ENCODE measurements around the gene EYS.
"Not testable (repeated sequence)": the region's sequence is repeated elsewhere in the genome, so short reads cannot be mapped to it uniquely, and the experiment has no call there.

Gene EYS

DNA sequence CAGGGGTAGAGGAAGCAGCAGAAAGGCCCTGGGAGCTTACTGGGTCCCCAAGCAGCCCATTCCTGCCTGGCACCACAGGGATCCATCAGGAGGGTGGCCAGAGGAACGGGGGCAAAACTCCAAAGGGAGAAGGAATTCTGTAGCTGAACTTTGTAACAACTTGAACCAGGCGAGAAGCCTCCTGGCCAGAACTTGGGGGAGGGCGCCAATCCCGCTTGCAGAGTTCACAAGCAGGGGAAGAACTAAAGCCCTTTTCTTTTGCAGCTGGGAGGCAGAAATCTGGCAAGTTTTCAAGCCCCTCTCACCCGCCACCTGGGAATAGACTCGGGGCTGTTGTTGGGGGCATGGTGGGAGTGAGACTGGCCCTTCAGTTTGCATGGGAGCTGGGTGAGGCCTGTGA lies 1882.3 kb downstream of the EYS start:
- no peak for DNase-seq (ENCODE audit: low read depth in 3 of 3)

GRCh38 chr6:63821442-63821841 lies 1885.6 kb downstream of the EYS start:
- no peak for DNase-seq (ENCODE audit: low read depth in 3 of 3)

DNA sequence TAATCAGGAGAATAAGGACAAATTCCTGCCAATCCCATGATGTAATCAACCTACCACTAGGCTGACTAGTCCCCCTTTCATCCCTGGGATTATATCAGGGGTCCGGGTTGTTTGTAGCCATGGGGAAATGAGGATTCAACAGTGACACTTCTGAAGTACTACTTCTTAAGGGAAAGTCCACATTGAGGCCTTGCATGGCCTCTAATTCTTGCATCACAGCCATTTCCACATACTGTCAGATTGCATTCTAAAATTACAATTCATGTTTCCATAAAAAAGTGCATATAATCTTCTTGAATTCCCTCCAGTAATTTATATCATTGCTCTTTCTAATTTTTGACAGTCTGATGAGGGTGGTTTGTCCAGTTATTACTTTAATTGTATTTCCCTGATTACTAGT lies 1887.2 kb downstream of the EYS start:
- DNase-seq (ENCODE audit: low read depth in 3 of 3) = no peak

DNA sequence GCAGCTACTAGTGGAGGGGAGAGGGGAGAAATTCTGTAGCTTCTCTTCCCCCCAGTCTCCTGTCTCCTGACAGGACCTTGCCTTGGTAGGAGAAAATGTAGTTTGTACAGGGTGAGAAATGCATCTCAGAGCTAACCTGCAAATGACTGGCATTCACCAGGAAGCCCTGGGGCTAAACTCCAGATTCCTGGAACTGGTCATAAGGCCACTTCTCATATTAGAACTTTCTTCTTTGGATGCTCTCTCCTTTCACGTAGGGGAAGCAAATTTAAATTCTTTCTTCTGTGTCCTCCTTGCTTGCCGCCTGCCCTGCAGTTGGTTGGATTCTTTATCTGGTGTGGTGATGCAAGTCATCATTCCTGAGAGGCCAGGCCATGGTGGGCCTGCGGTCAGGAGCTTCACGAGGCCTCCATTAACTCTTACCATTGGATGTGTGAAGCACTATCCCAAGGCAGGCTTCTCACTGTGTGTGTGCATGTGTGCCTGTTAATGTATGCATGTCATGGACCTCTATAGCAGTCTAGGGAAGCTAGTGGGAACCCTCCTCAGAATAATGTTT lies 1889.5 kb downstream of the EYS start:
- no peak for DNase-seq (ENCODE audit: low read depth in 3 of 3)

DNA sequence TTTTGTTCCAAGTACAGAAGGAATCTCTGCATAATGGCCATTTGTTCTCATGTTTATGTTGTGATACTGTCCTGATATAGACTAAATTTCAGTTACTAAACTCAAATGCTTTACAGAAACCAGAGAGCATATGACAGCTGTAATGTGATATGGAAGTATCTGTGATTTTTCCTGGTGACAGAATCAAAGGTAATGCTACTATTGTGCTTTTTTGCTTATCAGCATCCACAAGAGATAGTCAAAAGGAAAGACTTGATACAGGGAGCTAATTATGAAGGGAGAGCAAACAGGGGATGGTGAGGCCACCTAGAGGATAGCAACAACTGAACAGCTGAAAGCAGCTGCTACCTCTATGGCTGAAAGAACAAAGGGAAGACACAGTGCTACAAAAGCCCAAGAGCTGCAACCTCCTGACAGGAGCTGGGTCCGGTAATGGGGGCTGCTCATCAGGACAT lies 1890.0 kb downstream of the EYS start:
- no peak for DNase-seq (ENCODE audit: low read depth in 3 of 3)

DNA sequence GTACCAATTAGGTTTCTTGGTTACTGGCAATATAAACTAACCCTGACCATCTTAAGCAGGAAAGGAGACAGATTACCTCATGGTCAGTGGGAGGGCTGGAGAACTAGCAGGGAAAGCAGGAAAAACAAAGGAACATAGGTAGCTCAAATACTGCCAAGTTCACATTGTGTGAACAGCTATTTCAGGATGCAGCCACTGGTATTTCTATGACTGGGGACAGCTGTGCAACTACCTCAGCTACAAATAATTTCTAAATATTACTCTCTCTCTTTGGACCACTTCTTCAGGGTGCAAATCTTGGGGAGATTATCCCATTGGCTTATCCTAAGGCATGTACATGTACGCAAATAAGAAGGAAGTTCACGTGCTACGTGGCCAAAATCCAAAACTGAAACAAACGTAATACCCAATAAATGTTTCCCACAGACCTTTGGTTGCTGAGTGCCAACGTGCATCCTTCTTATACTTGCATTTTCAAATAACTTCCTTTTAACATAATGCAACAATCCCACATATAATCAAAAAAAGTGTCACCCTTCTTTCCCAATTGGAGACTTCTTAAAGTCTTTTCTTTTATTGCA lies 1890.5 kb downstream of the EYS start:
- DNase-seq (ENCODE audit: low read depth in 3 of 3) = no peak

- DNase-seq (ENCODE audit: low read depth in 3 of 3) = no peak
Measured at GRCh38 chr6:63814459-63814858, 1892.6 kb downstream of the EYS start.

DNA sequence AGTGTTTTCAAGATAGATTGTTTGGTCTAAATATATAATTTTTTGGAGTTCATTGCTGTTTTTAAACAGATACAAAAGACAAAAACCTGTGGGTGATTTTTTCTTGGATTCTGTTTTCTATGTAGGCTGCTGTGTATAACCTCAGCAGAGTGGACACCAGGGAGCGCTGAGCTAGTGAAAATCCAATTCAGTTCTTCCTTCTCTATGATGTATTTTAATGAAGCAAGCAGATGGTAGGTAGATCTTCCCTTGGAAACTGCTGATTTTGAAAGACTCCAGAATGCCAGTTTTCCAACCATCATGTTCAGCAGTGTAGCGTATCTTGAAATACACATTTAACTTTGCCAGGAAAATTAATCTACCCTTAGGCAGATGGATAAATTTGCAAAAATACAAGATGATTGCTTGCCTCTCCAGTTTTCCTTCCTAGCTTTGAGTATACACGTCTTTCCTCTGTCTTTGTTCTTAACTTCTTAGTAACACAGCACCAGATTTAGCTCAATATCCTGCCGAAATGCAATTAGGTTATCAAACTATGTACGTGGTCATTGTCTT lies 1893.4 kb downstream of the EYS start:
- no peak for DNase-seq (ENCODE audit: low read depth in 3 of 3)

GRCh38 chr6:63808576-63808975 lies 1898.5 kb downstream of the EYS start:
- DNase-seq (ENCODE audit: low read depth in 3 of 3) = no peak

- DNase-seq (ENCODE audit: low read depth in 3 of 3) = no peak
Measured at GRCh38 chr6:63807056-63807455, 1900.0 kb downstream of the EYS start.

- DNase-seq (ENCODE audit: low read depth in 3 of 3) = no peak
Measured at GRCh38 chr6:63806573-63806913, 1900.5 kb downstream of the EYS start.

DNA sequence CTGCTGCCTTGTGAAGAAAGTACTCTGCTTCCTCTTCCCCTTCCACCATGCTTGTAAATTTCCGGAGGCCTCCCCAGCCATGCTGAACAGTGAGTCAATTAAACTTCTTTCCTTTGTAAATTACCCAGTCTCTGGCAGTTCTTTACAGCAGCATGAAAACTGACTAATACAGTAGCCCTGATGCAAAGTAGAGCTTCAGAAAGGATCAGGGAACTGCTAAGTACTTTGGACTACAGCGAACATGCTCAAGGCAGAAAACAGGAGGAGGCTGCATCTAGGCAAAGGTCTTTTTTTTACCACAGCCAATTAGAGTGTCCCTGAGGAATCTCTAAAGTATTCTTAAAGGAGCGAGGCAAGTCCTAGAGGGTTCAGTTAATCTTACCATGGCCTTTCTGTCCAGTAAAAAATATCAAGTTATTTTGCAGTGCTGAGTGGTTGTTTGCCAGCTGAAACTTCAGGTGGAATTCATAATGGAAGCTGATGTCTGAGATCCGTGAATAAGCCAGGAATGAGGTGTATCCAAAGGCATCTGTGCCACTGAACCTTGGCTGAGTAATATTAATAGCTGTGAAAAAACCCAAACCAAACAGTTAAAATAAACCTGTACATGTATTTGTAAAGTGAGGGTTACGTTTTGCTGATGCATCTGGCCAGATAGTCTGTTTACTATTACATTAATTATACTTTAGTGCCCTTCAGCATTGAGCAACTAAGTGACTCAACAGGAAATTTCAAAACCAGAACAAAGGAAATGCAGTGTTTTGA lies 1901.0 kb downstream of the EYS start:
- no peak for DNase-seq (ENCODE audit: low read depth in 3 of 3)

- no peak for DNase-seq (ENCODE audit: low read depth in 3 of 3)
Measured at GRCh38 chr6:63805345-63805744, 1901.7 kb downstream of the EYS start.

- DNase-seq (ENCODE audit: low read depth in 3 of 3) = no peak
Measured at GRCh38 chr6:63804381-63804956, 1902.6 kb downstream of the EYS start.

DNA sequence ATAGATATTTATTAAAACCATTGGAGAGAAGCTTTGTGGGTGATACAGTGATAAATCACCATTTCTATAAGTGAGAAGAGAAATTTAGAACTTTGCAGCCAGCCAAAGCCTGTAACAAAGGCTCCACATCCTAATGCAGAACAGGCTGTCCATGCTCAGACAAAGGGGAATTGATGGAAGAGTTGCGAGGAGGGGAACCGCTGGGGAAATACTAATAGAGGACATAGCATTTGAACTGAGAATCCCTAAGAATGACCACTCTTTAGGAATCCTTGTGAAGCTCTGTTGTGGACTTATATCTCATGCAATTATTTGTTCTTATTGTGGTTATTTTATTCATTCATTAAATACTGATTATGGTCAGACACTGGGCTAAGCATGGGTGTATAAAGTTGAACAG lies 1903.7 kb downstream of the EYS start:
- DNase-seq (ENCODE audit: low read depth in 3 of 3) = no peak

- no peak for DNase-seq (ENCODE audit: low read depth in 3 of 3)
Measured at GRCh38 chr6:63802606-63803206, 1904.3 kb downstream of the EYS start.

- not testable (repeated sequence) for DNase-seq (ENCODE audit: low read depth in 3 of 3)
Measured at GRCh38 chr6:63800386-63800785, 1906.6 kb downstream of the EYS start.

DNA sequence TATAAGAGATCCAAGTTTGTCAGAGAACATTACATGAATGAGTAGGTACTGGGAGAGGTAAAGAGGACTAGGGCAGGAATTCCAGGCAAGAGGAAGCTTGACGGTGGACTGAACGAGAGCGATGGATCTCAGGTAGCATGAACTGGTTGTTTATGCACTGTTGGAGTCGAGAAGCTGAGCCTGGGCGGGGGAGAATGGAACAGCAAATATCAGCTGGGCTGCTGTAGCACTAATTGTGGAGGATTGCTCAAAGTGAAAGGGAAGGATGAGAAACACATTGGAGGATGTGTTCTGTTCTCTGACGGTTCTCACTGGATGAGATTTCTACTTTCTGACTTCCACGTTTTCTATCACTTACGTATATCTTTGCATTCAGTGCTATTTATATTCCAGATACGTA lies 1907.2 kb downstream of the EYS start:
- no peak for DNase-seq (ENCODE audit: low read depth in 3 of 3)

DNA sequence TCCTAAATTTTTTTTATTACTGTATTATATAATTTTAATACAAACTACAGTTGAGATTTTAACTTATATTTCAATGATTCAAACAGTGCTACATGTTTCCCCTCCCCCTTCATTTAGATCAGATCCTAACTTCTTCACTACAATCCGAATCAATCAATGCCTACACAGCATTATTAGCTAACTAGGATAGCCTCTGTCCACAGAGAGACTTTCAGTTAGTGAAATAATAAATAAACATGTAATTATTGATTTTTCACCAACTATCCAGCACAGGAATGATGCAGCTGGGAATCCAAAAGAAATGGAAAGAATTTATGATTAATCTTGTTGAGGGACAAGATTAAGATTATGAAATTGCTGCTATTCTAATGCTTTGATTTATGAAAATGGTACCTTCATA lies 1907.7 kb downstream of the EYS start:
- DNase-seq (ENCODE audit: low read depth in 3 of 3) = no peak

DNA sequence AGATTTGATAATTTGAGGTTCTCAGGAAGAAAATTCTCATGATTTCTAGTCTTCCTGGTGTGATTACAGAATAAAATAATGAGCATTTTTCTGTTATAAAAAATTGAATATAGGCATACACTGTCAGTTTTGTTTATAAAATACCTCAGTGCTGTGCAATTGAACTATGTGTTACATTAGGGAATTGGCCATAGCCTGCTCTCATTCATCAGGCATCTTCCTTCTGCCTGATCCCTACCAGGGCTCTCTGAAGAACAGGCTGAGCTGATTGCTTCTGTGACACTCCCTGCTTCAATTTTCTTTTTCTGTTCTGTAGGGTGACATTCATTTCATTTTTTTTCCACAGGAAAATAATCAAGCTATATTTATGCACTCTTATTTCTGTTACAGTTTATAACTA lies 1908.6 kb downstream of the EYS start:
- DNase-seq (ENCODE audit: low read depth in 3 of 3) = no peak

DNA sequence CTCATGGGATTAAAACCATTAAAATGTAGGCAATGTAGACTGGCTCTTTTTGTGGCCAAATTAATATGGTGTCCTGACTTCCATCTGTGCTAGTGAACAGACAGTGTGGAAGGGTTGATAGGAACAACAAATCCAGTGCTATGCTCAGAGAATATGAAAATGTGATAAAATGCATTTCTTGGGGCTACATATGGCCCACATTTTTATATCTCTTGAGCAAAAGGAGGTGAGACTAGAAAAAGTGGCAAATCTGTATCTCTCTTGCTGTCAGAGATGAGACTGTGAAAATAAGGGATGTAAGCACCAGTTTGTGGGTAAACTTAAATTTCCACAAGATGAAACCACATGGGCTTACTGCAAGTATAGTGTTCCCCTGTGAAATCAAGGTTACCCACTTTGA lies 1909.3 kb downstream of the EYS start:
- no peak for DNase-seq (ENCODE audit: low read depth in 3 of 3)

DNA sequence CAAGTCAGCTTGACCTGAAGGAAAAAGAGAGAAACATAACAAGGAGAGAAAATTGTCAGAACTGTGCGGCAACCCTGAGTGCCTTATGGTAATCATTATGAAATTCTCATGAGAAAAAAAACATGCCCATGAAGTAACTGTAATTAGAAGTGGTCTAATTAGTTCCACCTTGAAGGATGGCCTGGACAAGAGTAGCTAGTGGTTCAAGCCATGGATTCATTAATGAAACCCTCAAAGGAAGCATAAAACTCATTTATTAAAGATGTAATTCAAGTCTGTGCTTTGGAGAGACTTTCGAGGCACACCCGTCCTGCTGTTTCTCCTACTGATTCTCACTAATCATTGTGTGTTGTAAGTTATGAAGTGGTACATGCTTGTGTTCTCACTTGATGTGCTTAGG lies 1911.2 kb downstream of the EYS start:
- DNase-seq (ENCODE audit: low read depth in 3 of 3) = no peak

Measured in stimulated activated CD4-positive, alpha-beta T cell treated with anti-CD3 and anti-CD28 coated beads, TNF-alpha, amount 100 ng/mL, for 24 hours (primary cell).